HL-60/S4 treated with retinoic acid at 250 ng/mL for 4 days and 3 days (cell line): Measurements from ENCODE around the gene RASAL3.
"Not testable (repeated sequence)": the region's sequence is repeated elsewhere in the genome, so short reads cannot be mapped to it uniquely, and the experiment has no call there.

ENCODE experiments used
- in situ Hi-C: fragments of 300-500 bp; cut with MboI; formaldehyde crosslinking; loops from 2 replicates; pipeline ENCODE4 v1.7.0; 2022; ENCODE audit warnings: low sequenced_read_pairs

Gene RASAL3

GRCh38 chr19:15464394-15465385, at the start of gene RASAL3:
Gene RASAL3, minus strand, starts transcription at chr19:15464544. Its CDS starts 186 bp downstream, at chr19:15464358.
- in situ Hi-C loops: no loop called here

GRCh38 chr19:15511671-15512424, 47.5 kb upstream of the RASAL3 start:
- in situ Hi-C loops: no loop called here

GRCh38 chr19:15508035-15508710, 43.8 kb upstream of the RASAL3 start, which contains the start of gene CYP4F22:
Gene CYP4F22, plus strand, starts transcription at chr19:15508525. Its CDS starts 16,812 bp downstream, at chr19:15525337.
- in situ Hi-C loops: no loop called here

GRCh38 chr19:15507068-15508034, 43.0 kb upstream of the RASAL3 start:
- in situ Hi-C loops: no loop called here

GRCh38 chr19:15506074-15506571, 41.8 kb upstream of the RASAL3 start:
- in situ Hi-C loops: no loop called here

GRCh38 chr19:15502264-15502663, 37.9 kb upstream of the RASAL3 start:
- in situ Hi-C loops: no loop called here

GRCh38 chr19:15501596-15501995, 37.3 kb upstream of the RASAL3 start:
- in situ Hi-C loops: no loop called here

- in situ Hi-C loops: no loop called here
These were observed 34.6 kb upstream of the RASAL3 start for GRCh38 chr19:15498910-15499309.

GRCh38 chr19:15498156-15498858, 34.0 kb upstream of the RASAL3 start:
- in situ Hi-C loops: no loop called here

- in situ Hi-C loops: no loop called here
These were observed 30.8 kb upstream of the RASAL3 start for GRCh38 chr19:15495151-15495550.

- in situ Hi-C loops: no loop called here
These were observed 24.3 kb upstream of the RASAL3 start for GRCh38 chr19:15488489-15489226.

GRCh38 chr19:15487038-15487437, 22.7 kb upstream of the RASAL3 start:
- in situ Hi-C loops: no loop called here

- in situ Hi-C loops: not testable (repeated sequence)
These were observed 21.4 kb upstream of the RASAL3 start for GRCh38 chr19:15485768-15486167.

- in situ Hi-C loops: not testable (repeated sequence)
These were observed 16.7 kb upstream of the RASAL3 start for GRCh38 chr19:15480996-15481395.

GRCh38 chr19:15479391-15480345, 15.3 kb upstream of the RASAL3 start, which contains the start of gene PGLYRP2:
Gene PGLYRP2, minus strand, starts transcription at chr19:15479501. Its CDS starts 130 bp downstream, at chr19:15479371.
- in situ Hi-C loops: no loop called here

GRCh38 chr19:15476325-15476724, 12.0 kb upstream of the RASAL3 start:
- in situ Hi-C loops: no loop called here

- in situ Hi-C loops: no loop called here
These were observed 11.3 kb upstream of the RASAL3 start for GRCh38 chr19:15475611-15476010.
